Liver (tissue), 9 donors: ENCODE data around the gene SUPT20H. TPM values are rescaled to one million over a fixed set of nuclear protein-coding genes. Genes with fewer than 3 reads are reported as not detected.

Experiments used
- DNase-seq: peaks from one replicate; pipeline ENCODE4 v3.0.0-alpha.2; 2017; ENCODE audit warnings: low spot score
- H3K27ac ChIP-seq, 2 donors: one replicate each; pipeline ENCODE4 v1.7.0; 2013; ENCODE audit warnings: inconsistent platforms in 2 of 2, low read length in 2 of 2, control low read depth in 1 of 2, low read depth in 1 of 2, mild to moderate bottlenecking in 1 of 2
- H3K27me3 ChIP-seq, 4 donors: one replicate each; pipeline versions ENCODE4 v1.6.1 to v1.7.0; 2013; ENCODE audit warnings: low read length in 3 of 4, inconsistent platforms in 1 of 4, mild to moderate bottlenecking in 1 of 4, moderate library complexity in 1 of 4; ENCODE audit not compliant: control insufficient read depth in 4 of 4, insufficient read depth in 4 of 4
- H3K36me3 ChIP-seq, 4 donors: one replicate each; pipeline versions ENCODE4 v1.6.1 to v1.7.0; 2013; ENCODE audit warnings: low read length in 3 of 4, mild to moderate bottlenecking in 3 of 4, low read depth in 1 of 4, moderate library complexity in 1 of 4; ENCODE audit not compliant: control insufficient read depth in 4 of 4, insufficient read depth in 3 of 4
- H3K4me1 ChIP-seq, 4 donors: one replicate each; pipeline versions ENCODE4 v1.6.1 to v1.7.0; 2013; ENCODE audit warnings: low read length in 3 of 4, mild to moderate bottlenecking in 3 of 4, moderate library complexity in 1 of 4; ENCODE audit not compliant: control insufficient read depth in 4 of 4, insufficient read depth in 4 of 4
- H3K4me3 ChIP-seq, 3 donors: one replicate each; pipeline versions ENCODE4 v1.6.1 to v1.7.0; 2013; ENCODE audit warnings: low read length in 3 of 3, control low read depth in 1 of 3, low read depth in 1 of 3, mild to moderate bottlenecking in 1 of 3
- H3K9ac ChIP-seq, 2 donors: one replicate each; pipeline ENCODE4 v1.7.0; 2013; ENCODE audit warnings: low read length in 2 of 2, mild to moderate bottlenecking in 2 of 2, moderate library complexity in 2 of 2, control low read depth in 1 of 2, low read depth in 1 of 2
- H3K9me3 ChIP-seq, 4 donors: one replicate each; pipeline versions ENCODE4 v1.6.1 to v1.7.0; 2013; ENCODE audit warnings: low read length in 3 of 4; ENCODE audit not compliant: control insufficient read depth in 4 of 4
- ATF3 ChIP-seq: IDR thresholded peaks from 2 replicates; pipeline ENCODE4 v1.6.1; 2016; ENCODE audit warnings: antibody characterized with exemption
- CTCF ChIP-seq: fragments of 150-350 bp; IDR thresholded peaks from 2 replicates; pipeline ENCODE4 v1.5.1; 2017; ENCODE audit warnings: improper control_type of control experiment, low read depth, low read length; ENCODE audit not compliant: missing input control
- EGR1 ChIP-seq, 2 donors: IDR thresholded peaks; 2 replicates each; pipeline ENCODE4 v1.6.1; 2016 to 2018; ENCODE audit warnings: antibody characterized with exemption in 2 of 2, low read depth in 2 of 2
- FOXA1 ChIP-seq: IDR thresholded peaks from 2 replicates; pipeline ENCODE4 v1.6.1; 2016; ENCODE audit warnings: antibody characterized with exemption
- FOXA2 ChIP-seq: IDR thresholded peaks from 2 replicates; pipeline ENCODE4 v1.6.1; 2016; ENCODE audit warnings: antibody characterized with exemption
- GABPA ChIP-seq, 2 donors: IDR thresholded peaks in 1 of 2; conservative IDR thresholded peaks in 1 of 2; 2 replicates each; pipeline ENCODE4 v1.6.1; 2016; ENCODE audit warnings: antibody characterized with exemption in 2 of 2, mild to moderate bottlenecking in 1 of 2, moderate library complexity in 1 of 2
- HNF4A ChIP-seq, 2 donors: conservative IDR thresholded peaks; 2 replicates each; pipeline ENCODE4 v1.6.1; 2016; ENCODE audit warnings: antibody characterized with exemption in 2 of 2, mild to moderate bottlenecking in 2 of 2
- HNF4G ChIP-seq: IDR thresholded peaks from 2 replicates; pipeline ENCODE4 v1.6.1; 2016; ENCODE audit warnings: antibody characterized with exemption
- JUND ChIP-seq, 2 donors: IDR thresholded peaks; 2 replicates each; pipeline ENCODE4 v1.6.1; 2016; ENCODE audit warnings: antibody characterized with exemption in 2 of 2
- MAX ChIP-seq: IDR thresholded peaks from 2 replicates; pipeline ENCODE4 v1.6.1; 2016; ENCODE audit warnings: antibody characterized with exemption
- NR2F2 ChIP-seq: IDR thresholded peaks from 2 replicates; pipeline ENCODE4 v1.6.1; 2016; ENCODE audit warnings: antibody characterized with exemption
- REST ChIP-seq: IDR thresholded peaks from 2 replicates; pipeline ENCODE4 v1.6.1; 2016; ENCODE audit warnings: antibody characterized with exemption, mild to moderate bottlenecking
- TAF1 ChIP-seq: conservative IDR thresholded peaks from 2 replicates; pipeline ENCODE4 v1.6.1; 2016; ENCODE audit warnings: antibody characterized with exemption, mild to moderate bottlenecking
- ZBTB33 ChIP-seq: IDR thresholded peaks from 2 replicates; pipeline ENCODE4 v1.6.1; 2016; ENCODE audit warnings: antibody characterized with exemption
- WGBS: extraction: QIAGEN DNeasy Blood & Tissue Kit; methylation state at CpG from one replicate; pipeline ENCODE4 v1.1.7; 2013; 5-methylcytosine and 5-hydroxymethylcytosine counted together
- polyA plus RNA-seq, 2 donors: library from polyadenylated mRNA; stranded (reverse) in 1 of 2; unstranded in 1 of 2; fragments of 200-250 nt in 1 of 2; fragments of >200 nt in 1 of 2; fragmentation: Nextera tagmentation in 1 of 2; extraction: Ambion mirVana in 1 of 2; gene quantifications; one replicate each; pipeline versions ENCODE4 v1.2.1 to v1.2.3, GENCODE V29; 2013 to 2015
- total RNA-seq, 2 donors: library from RNA; depleted of rRNA; stranded (reverse); fragments of >200 nt; gene quantifications; one replicate each; pipeline ENCODE4 v1.2.3, GENCODE V29; 2014
- donor health status: healthy.
- donor health status: healthy.
- donor health status: healthy.
- donor health status: healthy.
- donor health status: healthy.

SUPT20H gene
- total and polyA plus RNA-seq, 4 donors = 6.5 to 23.1 (median 17.1) TPM

GRCh38 chr13:37072024-37072423, 12.5 kb upstream of the SUPT20H start:
- no peak for DNase-seq
- H3K9ac ChIP-seq = no peak overlapping the region
- no peak overlapping the region for H3K27ac ChIP-seq
- H3K4me3 ChIP-seq = no peak overlapping the region
- WGBS = 46% methylated on average over 4 of the region's 4 CpGs
- H3K27me3 ChIP-seq = no peaks in the 10 kb centered on the region
- peaks cover 0 to 8% (median 0%) of the 10 kb centered on the region in 4 donors for H3K4me1 ChIP-seq
- TF ChIP-seq JUND (IDR thresholded peaks at IDR 0.05) (no peak), GABPA (IDR thresholded peaks at IDR 0.05 in 1 of 2, conservative IDR thresholded peaks at IDR 0.05 in 1 of 2) (no peak), FOXA2 (no peak), EGR1 (IDR thresholded peaks at IDR 0.05; ENCODE audit: low read depth in 2 of 2) (no peak), TAF1 (no peak), REST (no peak)
- H3K36me3 ChIP-seq = no peaks in the 10 kb centered on the region
- no peaks in the 10 kb centered on the region for H3K9me3 ChIP-seq

- Histone ChIP-seq H3K9ac (no peak overlapping the region), H3K27ac (no peak overlapping the region), H3K4me1 (peaks cover 0 to 8% (median 0%) of the 10 kb centered on the region in 4 donors), H3K36me3 (no peaks in the 10 kb centered on the region), H3K4me3 (no peak overlapping the region), H3K27me3 (no peaks in the 10 kb centered on the region), H3K9me3 (no peaks in the 10 kb centered on the region)
- DNase-seq = no peak
- WGBS = 93% methylated on average over 7 of the region's 7 CpGs
- TF ChIP-seq CTCF (no peak), FOXA2 (no peak), MAX (no peak), GABPA (IDR thresholded peaks at IDR 0.05 in 1 of 2, conservative IDR thresholded peaks at IDR 0.05 in 1 of 2) (no peak), EGR1 (IDR thresholded peaks at IDR 0.05; ENCODE audit: low read depth in 2 of 2) (no peak), NR2F2 (no peak), HNF4G (no peak), TAF1 (no peak), FOXA1 (no peak)
These were observed 11.5 kb upstream of the SUPT20H start for GRCh38 chr13:37070956-37071355.

- Histone ChIP-seq H3K27ac (no peak overlapping the region), H3K4me1 (peaks cover 0 to 8% (median 0%) of the 10 kb centered on the region in 4 donors), H3K9ac (no peak overlapping the region), H3K27me3 (no peaks in the 10 kb centered on the region), H3K36me3 (no peaks in the 10 kb centered on the region), H3K9me3 (no peaks in the 10 kb centered on the region), H3K4me3 (no peak overlapping the region)
- 90% methylated on average over 9 of the region's 9 CpGs for WGBS
- DNase-seq = no peak
- TF ChIP-seq GABPA (IDR thresholded peaks at IDR 0.05 in 1 of 2, conservative IDR thresholded peaks at IDR 0.05 in 1 of 2) (no peak), NR2F2 (no peak), HNF4A (conservative IDR thresholded peaks at IDR 0.05) (no peak), TAF1 (no peak), ZBTB33 (no peak), HNF4G (no peak), ATF3 (no peak), REST (no peak)
These were observed 10.7 kb upstream of the SUPT20H start for GRCh38 chr13:37070145-37070695.
